T-helper 2 cell treated with Interferon-gamma antibody and Interleukin-4, amounts not matched to agents 100 ng/mL and 5 ng/mL, for 36 hours (primary cell): ENCODE results near the gene FHIT. TPM values are rescaled to one million over a fixed set of nuclear protein-coding genes. Genes with fewer than 3 reads are reported as not detected.

Source experiments
- intact Hi-C: fragments of 100-400 bp; cut with micrococcal nuclease; formaldehyde crosslinking; loops from one replicate; pipeline ENCODE4 v1.15.1; 2023
- total RNA-seq: library from RNA; stranded (reverse); gene quantifications from 2 replicates; pipeline ENCODE4 v1.2.3, GENCODE V29; 2022

Gene FHIT
- total RNA-seq, 1 donor from 2014 or later: 40.4 TPM

DNA sequence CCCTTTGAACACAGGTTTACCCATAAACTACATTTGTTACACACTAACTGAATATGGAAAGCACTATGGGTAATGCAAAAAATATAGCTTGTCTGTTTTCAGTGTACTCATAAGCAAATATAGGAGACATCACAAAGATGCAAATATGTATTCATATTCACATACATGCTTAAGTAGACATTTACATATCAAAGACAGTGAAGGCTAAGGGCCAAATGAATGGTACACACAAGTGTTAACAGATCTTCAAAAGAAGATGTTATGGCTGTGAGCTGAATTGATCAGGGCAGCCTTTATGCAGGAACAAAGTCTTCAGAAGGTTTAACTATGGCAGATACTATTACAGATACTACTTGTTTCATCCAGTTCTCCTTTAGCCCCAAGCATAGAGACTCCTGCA, 384.1 kb downstream of the FHIT start:
- intact Hi-C loops: no loop called here

- intact Hi-C loops: no loop called here
These were observed 394.8 kb downstream of the FHIT start for GRCh38 chr3:60856257-60857046.

- intact Hi-C loops: no loop called here
These were observed 396.0 kb downstream of the FHIT start for GRCh38 chr3:60855250-60855649.

- intact Hi-C loops: no loop called here
These were observed 396.5 kb downstream of the FHIT start for GRCh38 chr3:60854791-60855190.

DNA sequence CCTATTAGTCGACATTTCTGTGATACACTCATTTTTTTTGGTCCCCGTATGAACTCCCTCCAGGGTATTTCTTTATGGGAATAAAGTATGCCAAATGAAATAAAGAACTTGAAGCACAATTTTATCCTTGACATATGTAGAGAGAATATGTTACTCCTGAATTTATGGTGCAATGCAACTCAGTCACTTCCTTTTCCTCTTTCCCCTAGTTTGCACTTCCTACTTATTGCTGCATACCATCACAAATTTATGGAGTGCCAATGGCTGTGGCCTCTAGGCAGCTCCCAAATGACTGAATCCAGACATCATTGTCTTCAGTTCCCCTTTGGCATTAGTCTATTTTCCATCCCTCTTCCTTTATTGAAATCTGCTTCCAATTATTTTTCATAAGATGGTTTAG, 403.5 kb downstream of the FHIT start:
- intact Hi-C loops: no loop called here

DNA sequence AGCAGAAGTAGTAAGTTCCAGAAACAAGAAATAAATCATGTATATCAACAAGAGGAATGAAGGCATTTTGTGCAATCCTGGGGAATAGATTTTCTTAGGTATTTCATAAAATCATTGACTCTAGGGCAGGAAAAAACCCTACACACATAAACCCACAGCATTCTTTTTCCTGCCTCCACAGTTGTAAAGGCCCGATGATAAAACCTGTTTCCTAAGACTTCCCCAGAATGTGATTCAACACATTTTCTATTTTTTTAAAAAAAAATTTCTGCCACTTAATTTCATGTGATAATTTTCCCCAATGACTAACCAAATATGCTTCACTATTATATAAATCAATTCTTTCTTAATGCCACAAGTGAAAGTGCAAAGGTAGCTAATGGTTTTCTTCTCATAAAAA, 407.0 kb downstream of the FHIT start:
- intact Hi-C loops: no loop called here

GRCh38 chr3:60841355-60841754, 409.9 kb downstream of the FHIT start:
- intact Hi-C loops: no loop called here

DNA sequence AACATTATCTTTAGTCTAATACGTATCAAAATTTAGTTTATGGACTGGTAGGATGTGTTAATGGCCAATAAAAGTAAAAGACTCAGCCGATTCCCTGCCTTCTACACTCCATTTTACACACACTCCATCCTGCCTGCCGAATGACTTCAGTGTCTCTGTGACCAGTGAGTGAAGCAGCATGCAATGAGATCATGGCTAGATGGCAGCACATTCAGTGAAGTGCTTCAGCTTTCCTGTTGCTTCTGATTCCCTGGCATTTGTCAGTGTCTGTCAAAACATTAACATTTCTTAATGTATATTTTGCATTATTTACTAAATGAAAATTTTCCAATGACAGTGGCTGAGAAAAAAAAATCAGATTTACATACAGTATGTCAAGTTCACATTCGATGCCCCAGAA, 412.0 kb downstream of the FHIT start:
- intact Hi-C loops: no loop called here

- intact Hi-C loops: no loop called here
These were observed 415.5 kb downstream of the FHIT start for GRCh38 chr3:60835796-60836195.

DNA sequence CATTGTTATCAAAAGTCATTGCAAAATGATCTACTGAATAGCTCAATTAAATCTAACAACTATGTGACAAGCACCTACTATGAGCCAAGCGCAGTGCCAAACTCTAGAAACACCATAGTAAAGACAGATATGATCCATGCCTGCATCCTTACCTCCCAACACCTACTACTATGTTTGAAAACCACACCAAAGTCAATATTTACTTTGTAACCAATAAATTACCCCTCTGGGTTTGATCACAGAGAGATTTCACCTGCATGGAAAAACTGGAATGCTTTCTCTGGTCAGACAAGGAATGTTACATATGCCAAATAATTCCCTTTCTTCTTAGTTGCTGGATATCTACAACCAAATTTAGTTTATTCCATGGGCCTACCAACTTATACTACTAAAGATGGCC, 422.2 kb downstream of the FHIT start:
- intact Hi-C loops: no loop called here

DNA sequence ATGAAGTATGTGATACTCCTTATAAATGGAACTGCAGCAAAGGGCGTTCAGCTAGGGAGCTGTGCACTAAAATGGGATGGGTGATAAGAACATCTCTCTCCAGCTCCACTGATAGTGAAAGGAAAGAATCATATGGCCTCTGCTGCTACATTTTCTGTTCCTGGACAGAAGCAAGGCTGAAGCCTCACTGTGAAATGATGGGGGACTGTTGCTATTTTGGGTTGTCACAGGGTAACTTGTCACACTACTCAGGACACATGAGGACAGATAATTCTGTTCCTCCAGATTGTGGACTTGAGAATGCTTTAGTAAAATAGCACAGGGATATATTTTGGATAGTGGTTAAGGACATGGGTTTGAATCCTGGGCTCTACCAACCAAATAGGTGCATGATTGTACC, 423.6 kb downstream of the FHIT start:
- intact Hi-C loops: no loop called here

- intact Hi-C loops: no loop called here
These were observed 424.7 kb downstream of the FHIT start for GRCh38 chr3:60826511-60826910.

DNA sequence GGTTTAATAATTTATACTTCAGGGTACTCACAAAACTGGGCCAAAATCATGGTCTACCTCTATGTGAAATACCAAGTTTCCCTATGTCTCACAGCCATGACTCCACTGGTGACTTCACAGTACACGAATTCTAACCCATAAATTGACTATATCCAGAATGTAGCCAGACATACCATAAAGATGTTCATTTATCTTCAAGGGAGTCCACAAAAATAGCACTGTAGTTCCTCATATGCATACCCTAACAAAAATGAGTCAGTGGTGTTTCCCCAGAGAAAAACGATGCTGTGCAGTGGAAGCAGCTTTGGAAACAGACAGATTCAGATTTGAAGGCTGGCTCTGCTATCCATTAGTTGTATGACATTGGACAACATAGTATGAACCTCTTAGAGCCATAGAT, 438.8 kb downstream of the FHIT start:
- intact Hi-C loops: no loop called here

DNA sequence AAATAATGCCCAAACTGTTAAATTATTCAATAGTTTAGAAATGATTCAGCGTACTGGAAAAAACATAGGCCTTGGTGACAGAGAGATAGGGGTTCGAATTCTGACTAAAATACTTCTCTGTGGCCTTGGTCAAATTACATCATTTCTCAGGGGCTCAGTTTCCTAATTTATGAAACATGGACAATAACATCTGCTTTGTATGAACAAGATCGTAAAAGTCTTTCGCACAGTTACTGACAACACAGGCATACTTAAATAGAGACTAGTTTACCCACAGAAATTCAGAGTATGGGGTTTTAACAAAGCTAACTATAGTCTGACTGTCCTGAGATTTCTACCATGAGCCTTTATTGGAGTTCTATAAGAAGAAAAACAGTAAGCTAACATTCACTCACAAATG, 440.4 kb downstream of the FHIT start:
- intact Hi-C loops: no loop called here

- intact Hi-C loops: no loop called here
These were observed 441.2 kb downstream of the FHIT start for GRCh38 chr3:60809857-60810610.

GRCh38 chr3:60803216-60804173, 447.8 kb downstream of the FHIT start:
- intact Hi-C loops: no loop called here

DNA sequence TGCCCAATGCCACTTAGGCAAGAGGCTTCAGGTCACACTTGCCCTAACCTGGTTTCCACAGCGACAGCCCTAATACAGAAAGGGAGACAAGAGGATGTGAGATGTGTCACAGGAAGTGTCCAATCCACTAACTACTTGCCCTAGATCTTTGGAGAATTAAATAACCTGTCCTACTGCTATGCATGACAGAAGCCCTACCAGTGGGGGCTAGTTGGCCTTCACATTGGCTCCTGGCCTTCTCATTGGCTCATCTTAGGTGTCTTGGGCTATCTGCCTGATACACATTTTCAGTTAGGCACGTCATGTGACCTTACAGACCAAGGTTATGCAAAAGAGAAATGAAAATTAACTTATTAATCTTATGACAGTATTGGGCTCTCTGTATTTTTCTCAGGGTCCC, 449.9 kb downstream of the FHIT start:
- intact Hi-C loops: no loop called here

DNA sequence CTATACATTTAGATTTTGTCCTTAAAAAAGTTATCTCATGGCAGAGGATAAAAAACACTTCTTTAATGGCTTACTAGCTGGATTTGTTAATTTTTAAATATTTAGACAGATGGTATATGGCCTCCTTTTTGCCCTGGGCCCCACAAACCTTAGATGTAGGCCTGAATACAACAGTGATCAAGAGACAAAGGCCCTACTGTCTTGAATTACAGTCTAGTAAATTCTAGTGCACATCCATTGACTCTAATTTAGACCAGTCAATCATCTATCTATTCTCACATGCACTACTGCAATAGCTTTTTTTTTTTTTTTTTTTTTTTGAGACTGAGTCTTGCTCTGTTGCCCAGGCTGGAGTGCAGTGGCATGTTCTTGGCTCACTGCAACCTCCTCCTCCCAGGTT, 452.8 kb downstream of the FHIT start:
- intact Hi-C loops: no loop called here

- intact Hi-C loops: no loop called here
These were observed 458.9 kb downstream of the FHIT start for GRCh38 chr3:60792249-60792852.

DNA sequence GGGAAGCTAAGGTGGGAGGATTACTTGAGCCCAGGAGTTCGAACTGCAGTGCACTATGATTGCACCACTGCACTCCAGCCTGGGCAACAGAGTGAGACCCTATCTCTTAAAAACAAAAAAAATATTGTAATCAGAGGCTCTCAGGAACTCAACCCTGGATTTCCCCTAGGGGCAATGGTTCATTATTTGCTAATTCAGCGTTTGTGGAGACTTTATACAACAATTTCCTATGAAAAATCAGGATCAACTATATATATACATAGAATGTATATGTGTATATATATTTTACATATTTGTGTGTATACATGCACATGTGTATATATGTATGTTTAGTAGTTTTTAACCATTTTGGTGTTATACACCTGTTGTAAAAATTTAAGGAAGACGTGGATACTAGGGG, 463.1 kb downstream of the FHIT start:
- intact Hi-C loops: no loop called here

DNA sequence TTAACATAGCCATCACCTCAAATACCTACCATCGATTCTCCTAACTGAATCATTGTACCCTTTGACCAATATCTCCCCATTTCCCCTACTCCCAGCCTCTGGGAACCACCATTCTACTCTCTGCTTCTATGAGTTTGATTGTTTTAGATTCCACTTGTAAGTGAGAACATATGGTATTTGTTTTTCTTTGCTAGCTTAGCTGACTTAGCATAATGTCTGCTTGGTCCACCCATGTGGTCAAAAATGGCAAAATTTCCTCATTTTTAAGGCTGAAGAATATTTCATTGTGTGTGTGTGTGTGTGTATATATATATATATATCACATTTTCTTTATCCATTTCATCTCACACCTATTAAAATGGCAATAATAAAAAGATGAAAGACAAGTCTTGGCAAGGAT, 469.3 kb downstream of the FHIT start:
- intact Hi-C loops: no loop called here
